COR-L47 (cell line): ENCODE results near the gene TM4SF1.
"Not testable (repeated sequence)": the region's sequence is repeated elsewhere in the genome, so short reads cannot be mapped to it uniquely, and the experiment has no call there.

Source experiments
- DNase-seq: peaks from one replicate; lab custom pipeline; 2025; lab: John Stamatoyannopoulos, UW

TM4SF1 gene

DNA sequence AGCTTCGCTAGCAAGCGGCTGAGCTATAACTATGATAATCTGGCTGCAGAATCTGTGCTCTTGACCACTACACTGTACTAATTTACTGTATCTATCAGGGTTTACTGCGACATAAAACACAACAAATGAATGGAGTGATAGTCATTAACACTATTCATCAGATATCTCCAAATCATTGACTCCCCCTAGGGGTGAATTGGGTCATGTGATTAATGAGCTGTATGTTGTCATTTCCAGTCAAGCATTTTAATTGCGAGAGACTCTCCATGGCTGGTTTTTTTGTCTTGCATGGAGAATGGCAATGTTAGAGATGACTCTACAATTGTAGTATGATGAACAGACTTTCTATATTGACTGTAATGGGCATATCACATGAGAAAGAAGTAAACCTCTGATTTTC is 33.5 kb downstream of the TM4SF1 start:
- DNase-seq = no peak

DNA sequence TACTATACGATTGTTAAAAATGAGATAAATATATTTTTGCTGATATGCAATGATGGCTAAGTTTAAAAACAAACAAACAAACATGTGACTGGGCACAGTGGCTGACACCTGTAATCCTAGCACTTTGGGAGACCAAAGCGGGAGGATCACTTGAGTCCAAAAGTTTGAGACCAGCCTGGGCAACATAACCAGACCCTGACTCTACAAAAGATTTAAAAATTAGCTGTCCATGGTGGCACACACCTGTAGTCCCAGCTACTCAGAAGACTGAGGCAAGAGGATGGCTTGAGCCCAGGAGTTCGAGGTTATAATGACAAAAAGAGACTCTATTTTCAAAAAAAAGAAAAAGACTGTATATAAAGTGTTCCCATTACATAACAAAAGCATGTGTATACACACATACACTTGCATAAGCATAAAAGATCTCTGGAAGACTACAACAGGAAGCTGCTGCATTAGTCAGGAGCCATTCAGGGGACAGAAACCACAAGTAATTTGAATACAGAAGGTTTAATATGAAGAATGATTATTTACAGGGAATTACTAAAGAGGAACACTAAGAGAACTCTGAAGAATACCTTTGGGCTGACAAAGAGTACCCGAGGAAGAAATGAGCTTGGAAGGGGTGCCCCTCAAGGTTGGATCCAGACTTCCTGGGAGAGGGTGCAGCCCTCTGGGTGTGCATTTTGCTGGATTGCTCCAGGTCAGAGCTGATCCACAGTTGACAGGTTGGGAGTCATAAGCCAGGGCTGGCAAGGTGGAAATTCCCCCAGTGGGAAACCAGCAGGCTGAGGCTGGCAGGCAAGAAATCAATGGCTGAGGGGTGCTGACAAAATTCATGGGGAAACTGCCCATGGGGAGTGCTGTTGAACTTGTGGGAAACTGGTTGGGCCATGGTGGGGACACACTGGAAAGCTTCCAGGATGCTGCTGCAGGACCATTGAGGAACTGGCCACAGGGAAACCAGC is 34.8 kb downstream of the TM4SF1 start:
- DNase-seq = no peak

DNA sequence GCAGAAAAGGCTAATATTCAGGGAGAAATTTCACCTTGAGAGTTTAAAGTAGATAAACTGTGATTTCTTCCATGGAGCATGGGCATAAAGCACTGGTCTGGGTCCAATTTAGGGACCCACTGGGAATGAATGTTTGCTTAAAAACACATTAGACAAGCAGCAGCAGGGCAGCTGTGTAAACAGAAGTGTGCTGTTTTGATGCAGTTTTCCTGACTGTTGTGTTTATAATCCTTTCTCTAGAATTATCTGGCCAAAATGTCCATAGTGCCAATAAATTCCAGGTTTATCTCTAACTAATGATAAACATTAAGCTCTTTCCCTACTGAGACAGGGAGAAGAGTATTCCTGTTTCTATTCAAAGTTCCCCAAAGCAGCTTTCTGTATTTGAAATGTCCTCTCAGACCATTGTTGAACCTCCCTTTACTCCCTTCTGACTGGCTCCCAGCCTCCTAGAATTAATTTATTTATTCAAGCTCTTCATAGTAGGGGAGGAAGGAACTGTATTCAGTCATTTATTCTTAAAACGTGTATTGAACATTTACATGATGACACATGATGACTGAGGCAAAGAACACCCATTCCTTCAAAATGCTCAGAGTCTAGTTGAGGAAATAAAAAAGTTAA is 37.0 kb downstream of the TM4SF1 start:
- peak; percentile 84 for DNase-seq

DNA sequence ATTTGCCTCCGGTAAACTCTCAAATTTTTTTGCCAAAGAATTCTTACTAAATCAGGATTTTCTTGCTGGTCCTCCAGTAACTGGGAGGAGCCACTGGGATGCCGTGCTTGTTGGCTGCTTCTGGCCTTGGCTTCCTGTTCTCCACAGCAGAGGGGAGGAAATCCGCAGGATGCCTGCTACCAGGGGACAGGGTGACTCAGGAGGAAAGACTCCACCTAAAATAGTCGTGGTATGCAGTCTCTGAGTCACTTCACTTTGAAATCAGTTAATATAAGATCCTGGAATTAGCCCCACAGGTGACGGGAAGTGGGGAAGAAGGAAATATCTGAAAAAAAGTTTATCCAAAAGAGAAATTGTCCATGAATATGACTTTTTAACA is 37.5 kb downstream of the TM4SF1 start:
- DNase-seq = peak; percentile 75

- DNase-seq = not testable (repeated sequence)
Measured at GRCh38 chr3:149337486-149337885, 40.0 kb downstream of the TM4SF1 start.

- DNase-seq = no peak
Measured at GRCh38 chr3:149336925-149337324, 40.5 kb downstream of the TM4SF1 start.

GRCh38 chr3:149333176-149333859 is 44.1 kb downstream of the TM4SF1 start, which contains the start of gene TM4SF18:
Gene TM4SF18 (minus strand): TSS chr3:149333636. CDS start chr3:149333382, 254 bp downstream.
- DNase-seq = no peak

DNA sequence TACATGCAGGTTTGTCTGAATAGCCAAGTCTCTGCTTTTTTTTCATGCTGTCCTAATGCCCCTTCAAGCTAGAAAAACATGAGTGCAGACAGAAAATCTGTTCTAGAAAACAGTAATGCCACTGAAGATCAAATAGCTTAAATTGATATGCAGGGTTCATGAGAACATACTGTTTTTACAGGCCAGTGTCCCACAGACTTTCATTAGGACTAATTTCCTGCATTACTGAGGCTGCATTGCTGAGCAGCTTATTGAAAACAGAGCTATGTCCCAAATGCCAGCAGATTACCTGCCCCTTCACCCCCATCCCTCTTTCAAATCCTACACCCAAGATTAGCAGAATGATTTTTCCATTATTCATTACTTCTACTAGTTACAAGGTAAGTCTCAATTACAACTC is 44.7 kb downstream of the TM4SF1 start:
- DNase-seq = no peak

DNA sequence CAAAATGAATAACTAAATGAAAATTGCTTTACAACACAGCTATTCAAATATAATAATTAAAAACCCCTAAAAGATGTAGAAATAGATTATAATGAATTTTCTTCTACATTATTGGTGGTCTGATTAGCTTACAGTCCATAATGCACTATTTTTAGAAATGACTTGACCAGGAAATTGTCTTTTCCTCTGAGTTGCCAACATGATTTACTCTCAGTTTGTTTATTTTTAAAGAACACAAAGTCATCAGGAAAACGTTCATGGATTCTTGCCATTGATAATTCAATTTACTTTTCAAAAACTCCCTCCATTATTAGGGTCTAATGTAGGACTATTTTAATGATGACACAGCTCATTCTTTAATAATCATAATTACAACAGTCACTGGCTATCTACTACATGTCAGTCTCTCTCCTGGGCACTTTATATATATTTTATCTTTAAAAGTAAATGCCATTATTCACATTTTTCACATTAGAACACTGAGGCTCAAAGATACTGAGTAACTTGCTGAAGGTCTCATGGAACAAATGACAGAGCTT is 45.2 kb downstream of the TM4SF1 start:
- no peak for DNase-seq

DNA sequence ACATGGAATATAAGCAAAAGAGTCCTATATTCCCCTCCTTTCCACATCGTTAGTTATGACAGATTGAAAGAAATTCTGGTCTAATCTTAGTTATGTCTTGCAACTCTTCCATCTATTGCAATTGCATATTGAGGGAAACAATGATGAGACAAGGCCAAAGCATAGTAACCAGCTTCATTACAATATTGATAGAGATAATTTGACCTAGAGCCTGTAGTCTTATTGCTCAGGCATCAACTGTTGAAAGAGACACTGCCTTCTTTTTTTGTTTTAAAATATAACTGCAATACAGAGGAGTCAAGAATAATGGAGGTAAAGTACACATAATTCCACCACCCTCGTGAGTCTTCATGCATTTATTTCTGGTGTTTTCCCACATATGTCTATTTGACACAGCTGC is 46.1 kb downstream of the TM4SF1 start:
- DNase-seq = no peak

DNA sequence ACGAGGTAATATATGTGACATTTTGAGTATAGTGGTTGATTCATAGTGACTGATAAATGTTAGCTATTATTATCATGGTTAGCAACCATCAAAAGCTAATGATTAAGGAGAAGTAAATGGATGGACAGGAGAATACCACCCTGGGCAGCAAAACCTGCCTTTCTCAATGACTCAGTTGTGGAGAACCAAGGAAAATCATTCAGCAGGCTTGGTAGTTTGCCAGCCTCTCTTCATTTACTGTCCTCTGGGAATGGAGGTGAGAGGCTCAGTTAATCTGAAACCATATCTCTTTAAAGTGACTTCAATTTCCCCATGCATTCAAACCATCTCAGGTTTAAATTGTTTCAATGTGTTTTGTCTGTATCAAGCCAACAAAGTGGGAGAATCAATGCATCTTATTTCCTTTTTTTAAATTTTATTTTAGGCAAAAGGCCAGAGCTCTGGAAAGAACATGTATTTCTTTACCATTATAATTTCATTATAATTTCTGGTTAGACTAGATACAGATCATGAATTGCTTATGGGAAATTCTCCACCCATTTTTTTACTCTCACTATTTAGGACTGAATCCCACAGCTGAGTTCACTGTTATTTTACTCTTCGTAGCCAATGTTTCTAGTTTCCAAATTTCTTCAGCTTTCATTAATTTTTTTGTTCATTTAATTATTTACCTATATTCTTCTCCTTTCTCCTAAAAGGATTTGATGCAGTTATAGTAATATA is 46.7 kb downstream of the TM4SF1 start:
- DNase-seq = no peak

DNA sequence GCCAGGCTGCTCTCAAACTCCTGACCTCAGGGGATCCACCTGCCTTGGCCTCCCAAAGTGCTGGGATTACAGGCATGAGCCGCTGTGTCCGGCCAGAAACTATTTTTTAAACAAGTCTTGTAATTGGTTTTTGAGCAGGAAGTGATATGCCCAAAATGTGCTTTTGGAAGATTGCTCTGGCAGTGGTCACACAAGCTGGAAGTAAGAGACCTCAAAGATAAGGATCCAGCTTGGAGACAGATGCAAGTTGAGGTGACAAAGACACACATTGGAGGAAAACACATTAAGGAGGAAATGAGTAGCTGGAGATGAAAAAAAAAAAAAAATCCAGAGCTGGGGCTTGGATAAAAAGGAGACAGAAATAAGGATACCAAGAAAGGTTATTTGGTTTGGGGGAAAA is 50.3 kb downstream of the TM4SF1 start:
- DNase-seq = no peak

- DNase-seq = no peak
Measured at GRCh38 chr3:149325581-149325980, 51.9 kb downstream of the TM4SF1 start.

DNA sequence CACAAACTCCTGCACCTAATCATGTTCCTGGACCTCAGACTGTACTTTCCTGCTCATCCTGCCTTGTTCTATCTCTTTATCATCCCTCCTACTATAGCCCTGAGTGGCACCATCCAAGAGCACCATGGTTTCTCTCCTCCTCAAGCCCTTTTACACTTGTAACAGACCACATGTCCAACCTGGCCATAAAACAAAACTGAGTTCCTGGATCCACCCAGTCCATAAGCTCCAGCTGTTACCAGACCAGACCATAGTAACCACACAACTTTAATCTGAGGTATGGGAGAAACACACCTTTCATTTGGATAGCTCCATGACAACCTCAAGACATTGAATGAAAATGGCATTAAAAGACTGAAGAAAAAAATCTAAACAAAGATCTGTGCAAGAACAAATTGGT is 53.1 kb downstream of the TM4SF1 start:
- DNase-seq = no peak

- DNase-seq = no peak
Measured at GRCh38 chr3:149321640-149322039, 55.8 kb downstream of the TM4SF1 start.

DNA sequence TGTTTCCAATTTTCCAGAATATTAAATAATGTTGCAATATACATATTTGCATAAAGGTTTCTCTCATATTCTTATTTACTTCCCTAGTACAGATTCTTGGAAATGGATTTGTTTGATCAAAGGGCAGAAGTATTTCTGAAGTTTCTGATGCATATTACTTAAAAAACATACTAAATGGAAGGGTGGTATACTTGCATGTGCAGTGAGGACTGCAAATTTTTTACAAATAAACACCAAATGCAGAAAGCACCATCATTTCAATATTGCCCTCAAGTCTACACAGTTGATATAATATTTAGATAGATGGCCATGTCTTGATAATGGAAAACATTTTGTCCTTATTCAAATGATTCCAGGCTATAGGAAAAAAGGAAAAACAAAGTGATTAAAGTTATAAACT is 56.3 kb downstream of the TM4SF1 start:
- DNase-seq = no peak

- DNase-seq = no peak
Measured at GRCh38 chr3:149319750-149320149, 57.7 kb downstream of the TM4SF1 start.
